HG03064 (cell line): Measurements from ENCODE around the gene TMEM80.
"Not testable (repeated sequence)": the region's sequence is repeated elsewhere in the genome, so short reads cannot be mapped to it uniquely, and the experiment has no call there.

Experiments used
- ATAC-seq: cut with Tn5 transposase; IDR thresholded peaks from one replicate; pipeline ENCODE4 v1.9.1; 2021; ENCODE audit warnings: low read depth; ENCODE audit not compliant: unreplicated experiment

TMEM80 gene

DNA sequence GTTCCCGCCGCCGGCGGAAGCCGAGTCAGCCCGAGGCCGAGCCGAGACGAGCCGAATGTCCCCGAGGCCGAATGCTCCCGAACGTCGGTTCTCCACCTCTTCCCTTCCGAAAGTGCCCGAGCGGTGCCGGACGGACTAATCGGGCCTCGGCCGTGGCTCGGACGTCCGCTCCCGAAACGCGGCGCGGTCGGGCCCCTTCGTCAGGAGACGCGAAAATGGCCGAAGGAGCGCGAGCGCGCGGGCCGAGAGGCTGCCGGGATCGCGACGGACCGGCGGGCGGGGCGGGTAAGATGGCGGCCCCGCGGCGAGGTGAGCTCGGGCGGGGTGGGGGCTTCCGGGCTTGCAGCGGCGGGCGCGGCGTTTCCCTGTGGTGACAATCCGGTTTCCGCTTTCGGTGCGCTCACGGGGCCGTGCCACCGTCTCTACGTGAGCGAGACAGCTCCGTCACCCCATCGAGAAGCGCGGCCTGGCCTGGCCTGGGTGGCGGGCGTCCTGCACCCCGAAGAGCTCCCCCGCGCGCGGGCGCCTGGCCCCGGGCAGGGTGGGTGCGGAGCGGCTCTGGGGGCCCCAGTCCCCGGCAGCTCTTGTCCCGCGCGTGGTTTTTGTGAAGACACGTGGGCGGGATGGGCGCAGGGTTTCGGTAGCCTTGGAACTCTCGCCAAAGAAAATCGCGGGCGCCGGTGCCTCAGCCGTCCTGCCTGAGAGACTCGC lies at the start of gene TMEM80:
TSS of gene TMEM80 (plus strand) at position 279 of the 711 bp plus-strand sequence. CDS start at position 291, 12 bp downstream.
- peak; percentile 65 for ATAC-seq

DNA sequence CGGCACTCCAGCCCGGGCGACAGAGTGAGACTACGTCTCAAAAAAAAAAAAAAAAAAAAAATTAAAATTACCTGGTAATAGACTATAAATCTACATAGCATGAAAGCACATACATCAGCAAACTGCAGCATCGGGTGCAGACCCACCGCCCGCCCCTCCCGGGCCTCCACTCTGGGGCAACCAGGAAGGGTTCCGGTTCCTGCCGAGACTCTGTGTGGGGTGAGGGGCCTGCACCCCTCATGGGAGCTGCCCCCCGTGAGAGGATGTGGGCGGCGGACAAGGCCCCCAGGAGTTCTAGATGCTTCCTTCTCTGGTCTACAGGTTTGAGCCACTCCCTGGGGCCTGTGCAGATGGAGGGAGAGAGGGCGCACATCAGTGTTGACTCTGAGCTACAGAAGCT lies 49.4 kb upstream of the TMEM80 start:
- ATAC-seq = no peak

DNA sequence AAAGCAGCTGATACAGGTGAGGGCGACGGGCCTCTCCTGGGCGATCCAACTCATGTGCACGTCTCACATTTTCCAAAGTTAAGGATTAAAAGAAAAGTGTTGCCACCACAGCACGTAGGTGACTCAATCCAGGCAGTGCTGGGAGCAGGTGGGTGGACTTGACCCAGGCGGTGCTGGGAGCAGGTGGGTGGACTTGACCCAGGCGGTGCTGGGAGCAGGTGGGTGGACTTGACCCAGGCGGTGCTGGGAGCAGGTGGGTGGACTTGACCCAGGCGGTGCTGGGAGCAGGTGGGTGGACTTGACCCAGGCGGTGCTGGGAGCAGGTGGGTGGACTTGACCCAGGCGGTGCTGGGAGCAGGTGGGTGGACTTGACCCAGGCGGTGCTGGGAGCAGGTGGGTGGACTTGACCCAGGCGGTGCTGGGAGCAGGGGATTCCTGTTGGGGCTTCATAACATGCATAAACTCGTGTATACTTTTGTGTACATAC lies 47.9 kb upstream of the TMEM80 start:
- ATAC-seq = not testable (repeated sequence)

DNA sequence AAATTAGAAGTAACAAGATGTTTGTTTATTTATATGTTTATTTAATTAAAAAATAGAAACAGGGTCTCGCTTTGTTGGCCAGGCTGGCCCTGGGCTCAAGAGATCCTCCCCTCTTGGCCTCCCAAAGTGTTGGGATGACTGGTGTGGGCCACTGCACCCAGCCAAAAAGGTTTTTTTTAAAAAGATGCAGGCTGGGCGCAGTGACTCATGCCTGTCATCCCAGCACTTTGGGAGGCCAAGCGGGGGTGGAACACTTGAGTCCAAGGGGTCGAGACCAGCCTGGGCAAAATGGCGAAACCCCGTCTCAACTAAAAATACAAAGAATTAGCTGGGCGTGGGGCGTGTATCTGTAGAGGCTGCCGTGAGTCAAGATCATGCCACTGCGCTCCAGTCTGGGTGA lies 45.1 kb upstream of the TMEM80 start:
- ATAC-seq = no peak

DNA sequence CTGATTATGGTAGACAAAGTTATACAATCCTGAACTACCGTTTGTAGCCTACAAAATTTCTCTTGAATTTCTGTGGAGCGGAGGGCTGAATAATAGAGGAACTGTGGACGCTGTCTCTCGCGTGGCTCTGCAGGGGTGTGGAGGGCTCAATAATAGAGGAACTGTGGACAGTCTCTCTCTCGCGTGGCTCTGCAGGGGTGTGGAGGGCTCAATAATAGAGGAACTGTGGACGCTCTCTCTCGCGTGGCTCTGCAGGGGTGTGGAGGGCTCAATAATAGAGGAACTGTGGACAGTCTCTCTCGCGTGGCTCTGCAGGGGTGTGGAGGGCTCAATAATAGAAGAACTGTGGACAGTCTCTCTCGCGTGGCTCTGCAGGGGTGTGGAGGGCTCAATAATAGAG lies 42.5 kb upstream of the TMEM80 start:
- not testable (repeated sequence) for ATAC-seq

DNA sequence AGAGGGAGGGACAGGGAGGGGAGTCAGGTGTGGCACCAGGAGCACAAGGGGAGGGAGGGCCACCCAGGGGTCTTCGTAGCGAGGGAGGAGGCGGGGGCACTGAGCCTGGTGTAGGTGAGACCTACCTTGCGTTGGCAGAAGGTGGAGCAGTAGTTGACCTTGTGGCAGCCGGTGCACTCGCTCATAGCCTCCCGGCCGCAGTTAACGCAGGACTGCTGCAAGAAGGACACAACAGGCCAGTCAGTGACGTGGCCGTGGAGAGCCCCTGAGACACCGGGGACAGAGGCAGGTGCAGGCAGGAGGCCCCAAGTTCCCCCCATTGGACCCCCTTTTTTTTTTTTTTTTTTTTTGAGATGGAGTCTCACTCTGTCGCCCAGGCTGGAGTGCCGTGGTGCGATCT lies 41.8 kb upstream of the TMEM80 start:
- no peak for ATAC-seq

DNA sequence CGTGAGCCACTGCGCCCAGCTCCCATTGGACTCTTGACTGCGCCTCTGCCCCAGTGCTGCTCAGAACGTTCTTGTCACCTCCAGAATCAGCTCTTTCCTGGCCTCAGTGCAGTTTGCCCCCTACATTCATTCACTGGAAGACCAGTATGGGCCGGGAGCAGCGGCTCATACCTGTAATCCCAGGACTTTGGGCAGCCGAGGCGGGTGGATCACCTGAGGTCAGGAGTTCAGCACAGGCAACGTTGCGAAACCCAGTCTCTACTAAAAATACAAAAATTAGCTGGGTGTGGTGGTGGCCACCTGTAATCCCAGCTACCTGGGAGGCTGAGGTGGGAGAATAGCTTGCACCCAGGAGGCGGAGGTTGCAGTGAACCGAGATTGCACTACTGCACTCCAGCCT lies 41.2 kb upstream of the TMEM80 start:
- not testable (repeated sequence) for ATAC-seq

DNA sequence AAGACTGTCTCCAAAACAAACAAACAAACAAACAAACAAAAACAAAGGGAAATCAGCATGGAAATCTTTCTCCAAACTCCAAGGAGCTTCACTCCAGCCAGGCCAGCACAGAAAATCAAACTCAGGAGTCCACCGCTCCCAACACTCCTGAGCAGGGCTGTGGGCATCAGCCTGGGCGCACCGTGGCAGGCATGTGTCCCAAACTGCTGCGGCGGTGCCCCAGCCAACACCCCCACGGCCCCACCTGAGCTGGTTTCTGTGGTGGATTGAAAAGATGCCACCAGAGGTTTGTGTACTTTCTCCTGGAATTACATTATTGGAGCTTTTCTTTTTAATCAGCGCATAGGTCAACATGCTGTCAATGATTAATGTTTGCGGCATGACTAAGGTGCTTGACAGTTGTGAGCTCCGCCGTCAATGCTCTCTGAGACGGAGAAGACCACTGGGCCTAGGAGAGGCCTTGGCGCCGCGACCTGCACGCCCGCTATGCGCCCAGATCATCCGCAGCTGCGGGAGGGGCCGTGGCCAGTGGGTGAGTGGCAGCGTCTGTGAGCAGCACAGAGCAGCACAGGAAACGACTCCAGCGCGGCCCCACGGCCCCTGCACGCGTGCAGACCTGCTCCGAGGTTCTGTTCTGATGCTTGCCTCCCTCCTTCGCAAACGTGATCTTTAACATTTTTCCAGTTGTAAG lies 40.4 kb upstream of the TMEM80 start:
- no peak for ATAC-seq

DNA sequence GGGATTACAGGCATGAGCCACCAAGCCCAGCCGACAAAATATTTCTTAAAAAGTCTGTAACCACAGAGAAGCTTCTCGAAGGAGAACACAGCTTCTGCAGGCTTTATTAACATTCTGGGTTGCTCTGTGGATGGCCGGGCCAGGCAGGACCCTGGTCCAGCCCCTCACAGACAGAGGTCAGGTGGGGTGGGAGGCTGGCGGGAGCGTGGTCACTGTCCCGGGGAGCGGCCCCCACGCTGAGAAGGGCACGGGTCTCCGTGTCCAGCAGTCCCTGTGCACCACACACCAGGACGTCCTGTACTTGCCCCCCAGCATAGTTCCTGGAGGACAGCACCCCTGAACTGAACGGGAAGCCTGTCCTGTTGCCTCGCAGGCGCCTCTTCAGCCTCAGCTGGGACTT lies 39.2 kb upstream of the TMEM80 start:
- ATAC-seq = no peak

DNA sequence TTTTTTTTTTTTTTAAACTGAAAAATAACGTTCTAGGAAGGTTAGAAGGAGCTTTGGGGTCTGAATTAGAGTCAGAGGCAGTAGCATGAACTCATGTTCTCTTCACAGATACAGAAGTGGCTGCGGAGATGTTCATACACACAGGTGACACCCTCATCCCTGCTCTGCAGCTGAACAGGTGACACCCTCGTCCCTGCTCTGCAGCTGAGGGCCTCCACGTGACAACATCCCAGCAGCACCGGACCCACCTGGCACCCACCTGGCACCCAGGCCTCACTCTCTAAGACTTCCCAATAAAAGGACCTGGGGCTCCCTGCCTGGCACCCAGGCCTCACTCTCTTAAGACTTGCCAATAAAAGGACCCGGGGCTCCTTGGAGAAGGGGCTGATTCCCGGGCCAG lies 38.8 kb upstream of the TMEM80 start:
- ATAC-seq = no peak

DNA sequence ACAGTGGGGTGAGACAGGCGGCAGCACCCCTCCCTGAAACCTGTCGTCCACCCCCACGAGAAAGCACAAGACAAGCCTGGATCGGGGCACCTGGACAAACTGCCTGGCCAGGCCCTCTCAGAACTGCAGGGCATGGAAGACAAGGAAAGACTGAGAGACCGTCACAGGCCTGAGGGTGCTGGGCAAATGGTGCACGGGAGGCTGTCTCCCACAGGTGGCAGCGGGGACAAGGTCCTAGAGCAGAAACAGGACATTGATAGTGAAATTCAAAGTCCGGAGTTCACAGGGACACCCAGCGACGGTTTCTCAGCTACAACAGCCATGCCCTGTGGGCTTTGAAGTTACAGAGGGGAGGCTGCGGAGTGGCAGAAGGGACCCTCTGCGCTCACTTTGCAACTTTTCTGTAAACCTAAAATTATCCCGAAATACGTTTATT lies 37.9 kb upstream of the TMEM80 start:
- ATAC-seq = no peak

DNA sequence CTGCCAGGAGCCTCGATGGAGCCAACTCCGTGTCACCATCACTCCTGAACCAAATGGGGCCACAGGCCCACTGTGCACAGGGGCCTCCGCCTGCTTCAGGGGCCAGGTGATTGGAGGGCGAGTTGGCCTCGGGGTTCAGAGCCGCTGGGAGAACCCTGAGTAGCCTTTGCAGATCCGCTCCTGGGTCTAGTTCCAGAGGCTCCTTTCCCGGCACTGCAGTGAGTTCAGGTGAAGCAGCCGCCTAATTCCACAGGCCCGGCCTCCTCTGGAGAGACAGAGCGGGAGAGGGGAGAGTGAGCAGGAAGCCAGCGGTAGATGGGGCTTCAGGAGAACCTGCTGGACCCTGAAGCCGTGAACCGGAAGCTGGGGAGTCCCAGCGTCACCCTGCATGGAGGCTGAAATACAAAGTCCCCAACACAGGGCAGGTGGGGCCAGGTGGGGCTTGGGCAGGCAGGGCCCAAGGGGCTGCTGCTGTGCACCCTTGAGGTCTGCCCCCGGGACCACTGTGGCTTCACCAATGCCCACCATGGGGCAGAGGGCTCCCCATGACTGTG lies 36.0 kb upstream of the TMEM80 start:
- ATAC-seq = no peak

DNA sequence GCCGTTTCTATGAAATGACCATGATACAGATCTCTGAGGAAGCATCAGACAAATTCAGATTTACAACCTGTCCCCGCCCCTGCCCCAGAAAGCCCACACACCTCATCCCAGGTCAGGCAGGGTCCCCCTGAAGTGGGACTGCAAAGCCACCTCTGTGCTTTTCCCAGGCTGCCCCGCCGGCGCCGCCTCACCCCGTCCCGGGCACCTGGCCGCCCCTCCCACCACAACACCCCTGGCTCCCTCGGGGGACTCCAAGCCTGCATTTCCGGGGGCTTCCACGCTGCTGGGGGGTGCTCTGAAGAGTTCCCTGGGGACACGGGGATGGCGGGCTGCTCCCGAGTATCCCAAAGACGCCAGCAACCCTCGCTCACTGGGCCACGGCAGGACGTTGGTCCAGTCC lies 35.3 kb upstream of the TMEM80 start:
- no peak for ATAC-seq

DNA sequence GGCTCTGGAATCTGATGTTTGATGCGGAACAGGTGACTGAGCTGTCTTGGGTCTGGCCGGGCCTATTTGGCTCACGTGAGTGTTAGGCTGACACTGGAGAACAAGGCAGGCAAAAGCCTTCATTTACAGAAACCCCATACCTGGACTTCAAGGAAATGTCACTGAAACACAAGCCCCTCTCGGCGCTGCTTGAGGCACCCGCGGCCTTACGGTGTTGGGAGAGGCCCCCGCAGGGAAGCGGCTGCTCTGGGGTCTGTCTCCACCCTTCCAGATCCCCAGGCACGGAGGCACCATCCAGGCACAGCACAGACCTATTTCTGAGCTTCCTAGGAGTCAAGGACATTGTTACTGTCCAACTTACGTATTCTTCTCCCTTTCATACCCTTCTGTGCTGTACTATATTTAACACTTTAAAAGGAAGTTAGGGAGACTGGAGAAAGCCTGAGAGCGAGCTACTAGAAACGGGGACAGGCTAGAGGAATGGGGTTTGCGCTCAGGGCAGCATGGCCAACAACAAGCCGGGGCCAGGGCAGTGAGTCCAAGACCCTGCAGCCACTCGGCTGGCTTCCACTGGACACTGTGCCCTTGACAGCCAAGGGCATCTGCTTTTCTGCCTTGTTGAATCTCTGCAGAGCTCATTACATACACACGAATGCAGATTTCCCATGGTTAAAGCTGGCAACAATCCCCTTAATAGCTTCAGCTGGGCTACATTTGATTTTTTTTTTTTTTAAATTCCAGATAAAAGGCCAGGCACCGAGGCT lies 34.8 kb upstream of the TMEM80 start:
- ATAC-seq = no peak

DNA sequence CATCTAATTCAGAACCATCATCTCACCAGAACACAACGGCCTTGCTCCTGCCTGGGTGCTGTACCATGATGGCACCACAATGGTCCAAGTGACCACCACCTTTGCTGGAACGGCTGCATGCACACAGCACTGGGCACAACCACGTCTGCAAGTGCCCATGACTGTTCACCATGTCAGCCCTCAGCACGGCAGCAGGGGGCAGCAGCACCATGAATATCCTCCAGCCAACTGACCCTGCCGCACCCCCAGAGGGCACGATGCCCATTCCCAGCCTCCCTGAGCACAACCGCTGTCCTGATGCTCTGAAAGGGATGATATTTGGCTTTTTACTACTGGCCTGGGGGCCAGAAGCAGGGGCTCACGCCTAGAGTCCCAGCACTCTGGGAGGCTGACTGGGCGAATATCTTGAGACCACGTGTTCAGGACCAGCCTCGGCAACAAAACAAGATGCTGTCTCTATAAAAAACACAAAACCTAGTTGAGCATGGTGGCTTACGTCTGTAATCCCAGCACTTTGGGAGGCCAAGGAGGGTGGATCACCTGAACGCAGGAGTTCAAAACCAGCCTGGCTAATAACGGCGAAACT lies 32.8 kb upstream of the TMEM80 start:
- ATAC-seq = no peak

DNA sequence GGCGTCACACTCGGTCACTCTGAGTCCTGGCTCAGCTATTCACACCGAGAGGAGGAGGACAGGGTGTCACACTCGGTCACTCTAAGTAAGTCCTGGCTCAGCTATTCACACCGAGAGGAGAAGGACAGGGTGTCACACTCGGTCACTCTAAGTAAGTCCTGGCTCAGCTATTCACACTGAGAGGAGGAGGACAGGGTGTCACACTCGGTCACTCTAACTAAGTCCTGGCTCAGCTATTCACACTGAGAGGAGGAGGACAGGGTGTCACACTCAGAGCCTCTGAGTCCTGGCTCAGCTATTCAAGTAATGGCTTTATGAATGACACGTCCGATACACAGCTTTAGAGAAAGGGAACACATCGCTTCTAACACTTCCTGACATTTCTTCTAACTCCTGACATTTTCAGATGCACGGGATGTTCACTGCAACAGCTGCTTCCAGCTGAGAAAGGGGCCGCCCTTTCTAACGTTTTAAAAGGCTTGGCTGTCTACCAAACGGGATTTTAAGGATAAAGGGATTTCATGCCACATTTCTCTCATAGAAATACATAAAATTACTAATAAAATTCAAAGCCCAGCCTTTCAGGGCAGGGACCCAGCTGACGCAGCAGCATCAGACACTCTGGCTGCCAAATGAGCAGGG lies 30.4 kb upstream of the TMEM80 start:
- ATAC-seq = no peak

DNA sequence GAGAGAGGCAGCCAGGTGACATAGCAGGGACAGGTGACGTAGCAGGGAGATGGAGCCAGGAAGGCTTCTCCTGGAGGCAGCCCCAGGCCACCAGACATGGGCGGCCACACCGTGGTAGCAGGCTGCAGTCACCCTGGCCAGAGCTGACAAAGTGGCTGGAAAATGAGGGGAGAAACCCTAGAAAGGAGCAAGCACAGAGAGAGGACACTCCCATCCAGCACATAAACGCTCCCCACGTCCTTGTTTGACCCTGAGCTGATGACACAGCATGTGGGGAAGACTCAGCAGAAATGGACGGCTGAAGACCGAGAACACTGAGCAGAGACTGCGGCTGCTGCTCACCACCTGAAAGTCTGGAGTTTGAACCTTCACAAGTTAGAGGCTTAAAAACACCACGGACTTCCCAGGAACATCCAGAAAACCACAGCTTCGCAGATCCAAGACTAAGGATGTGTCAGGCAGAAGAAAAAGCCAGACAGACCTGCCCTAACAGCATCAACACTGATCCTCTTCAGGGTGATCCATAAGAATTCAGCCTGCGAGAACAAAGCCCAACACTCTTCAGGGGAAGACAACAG lies 29.8 kb upstream of the TMEM80 start:
- ATAC-seq = no peak

DNA sequence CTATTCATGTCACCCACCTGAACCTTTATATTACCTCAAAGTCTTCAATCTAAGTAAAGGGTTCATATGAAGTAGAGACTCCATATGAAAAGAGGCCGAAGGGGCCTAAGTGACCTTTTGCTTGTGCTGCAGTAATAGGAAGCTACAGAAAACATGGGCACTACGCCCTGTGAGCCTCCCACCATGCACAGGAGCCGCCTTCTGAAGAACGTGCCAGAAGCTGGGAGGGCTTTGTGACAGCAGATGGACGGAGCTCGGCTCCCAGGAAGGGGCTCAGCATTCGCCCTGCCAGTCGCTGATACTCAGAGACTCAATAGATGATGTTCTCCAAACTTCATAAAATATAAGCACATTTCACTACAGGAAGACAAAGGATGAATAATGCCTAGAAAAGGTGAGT lies 21.8 kb upstream of the TMEM80 start:
- ATAC-seq = no peak

DNA sequence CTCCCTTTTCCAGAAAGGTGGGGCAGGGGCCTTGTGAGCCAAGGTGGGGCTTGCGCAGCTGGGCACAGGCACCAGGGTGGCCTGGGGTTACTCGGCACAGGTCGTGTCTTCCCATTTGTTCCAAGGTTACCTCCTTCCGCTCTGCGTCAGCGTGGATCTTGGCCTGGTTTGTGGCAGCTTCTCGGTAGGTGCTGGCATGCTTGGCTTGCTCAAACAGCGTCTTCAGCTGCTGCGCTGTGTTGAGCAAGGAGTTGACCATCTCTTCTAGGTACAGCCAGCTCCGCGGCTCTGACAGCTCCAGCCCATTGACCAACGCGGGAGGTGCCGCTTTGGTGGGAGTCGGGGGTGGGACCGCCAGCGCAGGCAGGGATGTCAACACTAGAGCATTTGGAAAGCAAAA lies 21.2 kb upstream of the TMEM80 start:
- ATAC-seq = no peak

DNA sequence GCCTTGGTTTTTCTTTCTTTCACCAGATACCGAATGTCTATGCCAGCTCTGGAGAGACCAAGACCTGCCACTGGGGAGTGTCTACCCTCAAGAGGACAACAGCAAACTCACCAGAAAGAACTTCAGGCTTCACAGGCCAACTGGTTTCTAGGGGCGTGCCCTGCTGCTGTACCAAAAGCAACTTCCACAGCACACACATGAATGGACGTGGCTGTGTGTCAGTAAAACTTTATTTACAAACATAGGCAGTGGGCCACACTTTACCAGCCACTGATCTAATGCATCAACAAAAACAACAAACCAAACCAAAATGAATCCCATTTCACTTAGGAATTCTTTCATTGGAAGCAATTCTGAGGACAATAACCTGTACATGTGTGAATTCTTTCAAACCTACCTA lies 17.3 kb upstream of the TMEM80 start:
- ATAC-seq = no peak
